GM18526 (cell line): ENCODE results near the gene FAF1.

Source experiments
- POLR2A ChIP-seq: IDR thresholded peaks from 3 replicates; pipeline ENCODE4 v1.6.1; 2011; ENCODE audit not compliant: insufficient read length; ENCODE audit errors: extremely low read depth

FAF1 gene

GRCh38 chr1:50502147-50502546 is 457.9 kb downstream of the FAF1 start:
- TF ChIP-seq POLR2A, result no peak

DNA sequence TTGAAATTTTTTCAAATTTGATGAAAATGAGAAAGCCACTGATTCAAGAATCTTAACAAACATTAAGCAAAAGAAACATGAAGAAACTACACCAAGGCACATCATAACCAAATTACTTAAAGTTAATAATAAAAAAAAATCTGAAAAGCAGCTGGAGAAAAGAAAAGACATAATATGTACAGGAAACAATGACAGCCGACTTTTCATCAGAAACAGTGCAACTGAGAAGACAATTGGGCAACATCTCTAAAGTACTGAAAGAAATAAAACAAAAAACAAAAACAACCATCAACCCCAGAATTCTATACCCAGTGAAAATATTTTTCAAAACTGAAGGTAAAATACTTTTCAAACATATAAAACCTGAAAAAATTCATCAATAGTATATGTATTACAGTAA is 463.1 kb downstream of the FAF1 start:
- TF ChIP-seq POLR2A, result no peak

GRCh38 chr1:50493710-50494109 is 466.4 kb downstream of the FAF1 start:
- no peak for TF ChIP-seq POLR2A

- TF ChIP-seq POLR2A, result no peak
Measured at GRCh38 chr1:50492142-50492541, 467.9 kb downstream of the FAF1 start.

- TF ChIP-seq POLR2A, result no peak
Measured at GRCh38 chr1:50491142-50491541, 468.9 kb downstream of the FAF1 start.

DNA sequence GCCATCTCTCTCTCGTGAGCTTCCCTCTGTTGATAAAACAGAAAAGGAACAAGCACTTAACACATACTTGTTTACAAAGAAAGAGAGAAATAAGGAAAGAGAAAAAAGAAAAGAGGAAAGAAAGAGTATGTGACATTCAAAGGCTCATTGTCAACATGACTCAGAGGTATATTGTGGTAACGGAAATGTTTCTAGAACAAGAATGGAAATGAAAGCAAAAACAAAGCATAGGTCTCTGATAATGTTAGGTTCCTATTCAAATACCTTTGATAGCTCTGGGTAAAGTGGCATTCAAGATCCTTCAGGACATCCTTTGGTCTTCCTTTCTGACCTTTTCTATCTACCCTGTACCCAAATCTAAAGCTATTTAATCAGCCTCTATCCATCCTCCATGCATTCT is 469.4 kb downstream of the FAF1 start:
- no peak for TF ChIP-seq POLR2A

DNA sequence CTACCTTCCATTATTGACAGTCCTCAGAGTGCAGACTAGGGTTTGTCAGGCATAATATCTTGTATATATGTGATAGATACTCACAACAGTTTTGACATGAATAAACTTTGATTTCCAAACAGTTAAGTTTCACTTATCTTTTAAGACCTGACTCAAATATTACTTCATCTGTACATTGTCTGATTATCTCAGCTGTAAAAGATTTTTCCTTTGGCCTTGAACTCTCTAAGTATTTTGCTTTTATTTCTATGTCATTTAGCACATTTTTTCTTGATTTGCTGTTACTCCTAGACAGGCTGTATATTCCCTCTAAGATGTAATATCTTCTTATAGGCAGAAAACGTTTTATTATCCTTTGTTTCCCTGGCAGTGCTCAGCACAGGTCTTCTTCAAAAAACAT is 471.2 kb downstream of the FAF1 start:
- no peak for TF ChIP-seq POLR2A

DNA sequence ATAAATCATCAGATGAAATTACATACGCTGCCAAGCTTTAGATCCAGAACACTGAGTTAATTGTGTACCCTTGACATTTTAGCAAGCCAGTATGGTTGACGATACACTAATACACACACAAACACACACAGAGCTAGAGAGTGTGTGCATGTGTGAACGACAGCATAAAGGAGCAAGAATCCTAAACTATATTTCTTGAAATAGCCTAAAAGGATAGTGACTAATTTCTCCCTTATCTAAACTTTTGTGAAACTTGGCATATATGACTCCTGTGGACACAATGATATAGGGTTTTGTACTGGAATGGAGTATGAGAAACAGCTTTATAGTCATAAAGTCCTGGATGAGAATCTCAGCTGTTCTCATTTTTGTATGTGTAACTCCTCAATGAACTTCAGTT is 471.7 kb downstream of the FAF1 start:
- TF ChIP-seq POLR2A, result no peak

DNA sequence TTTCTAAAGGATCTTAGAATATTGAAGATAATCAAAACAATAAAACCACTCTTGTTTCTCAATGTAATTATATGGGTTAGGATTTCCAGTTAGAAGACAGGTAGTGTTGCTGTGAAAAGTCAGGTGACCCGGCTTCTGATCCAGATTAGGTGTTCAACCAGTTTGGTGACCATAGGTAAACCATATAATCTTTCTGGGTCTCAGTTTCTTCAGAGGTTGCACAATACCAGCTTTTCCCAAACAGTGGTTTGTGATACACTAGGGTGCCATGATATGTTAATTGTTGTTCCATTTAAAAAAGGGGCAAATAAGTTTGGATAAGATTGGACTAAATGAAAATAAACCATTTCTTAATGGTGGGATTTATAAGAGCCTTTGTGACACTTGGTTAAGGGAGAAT is 472.3 kb downstream of the FAF1 start:
- TF ChIP-seq POLR2A, result no peak

DNA sequence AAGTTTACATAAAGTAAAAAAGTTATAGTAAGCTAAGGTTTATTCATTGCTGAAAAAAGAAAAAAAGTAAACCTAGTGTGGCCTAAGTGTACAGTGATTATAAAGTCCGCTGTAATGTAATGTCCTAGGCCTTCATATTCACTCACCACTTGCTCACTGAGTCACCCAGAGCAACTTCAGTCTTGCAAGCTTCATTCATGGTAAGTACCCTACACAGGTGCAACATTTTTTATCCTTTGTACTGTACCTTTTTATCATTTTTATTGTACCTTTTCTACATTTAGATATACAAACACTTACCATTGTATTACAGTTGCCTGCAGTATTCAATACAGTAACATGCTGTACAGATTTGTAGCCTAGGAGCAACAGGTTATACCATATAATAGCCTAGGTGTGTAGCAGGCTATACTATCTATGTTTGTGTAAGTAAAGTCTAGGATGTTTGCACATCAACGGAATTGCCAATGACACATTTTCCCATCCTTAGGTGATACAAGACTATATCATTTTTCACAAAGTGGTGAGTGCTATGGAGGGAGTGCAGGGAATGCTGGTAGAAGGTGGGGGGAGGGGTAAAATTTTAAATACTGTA is 478.8 kb downstream of the FAF1 start:
- no peak for TF ChIP-seq POLR2A

DNA sequence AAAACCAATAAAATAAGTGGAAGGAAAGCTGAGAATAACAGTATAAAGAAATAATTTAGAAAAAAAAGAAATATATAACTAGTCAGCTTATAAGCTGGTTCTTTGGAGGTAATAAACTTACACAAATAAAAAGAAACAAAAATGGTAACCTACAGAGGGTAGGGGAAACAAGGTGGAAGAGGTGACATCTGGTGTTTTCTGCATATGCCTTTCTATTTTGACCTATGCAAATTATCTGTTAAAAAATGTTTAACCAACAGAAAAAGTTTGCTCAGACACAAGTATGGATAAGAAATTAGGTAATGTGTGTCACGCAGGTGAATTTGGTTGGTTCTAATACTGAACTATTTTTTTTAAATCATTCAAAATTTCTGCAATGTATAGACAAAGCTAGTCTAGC is 483.3 kb downstream of the FAF1 start:
- no peak for TF ChIP-seq POLR2A

- no peak for TF ChIP-seq POLR2A
Measured at GRCh38 chr1:50474859-50475809, 484.9 kb downstream of the FAF1 start.

- TF ChIP-seq POLR2A, result no peak
Measured at GRCh38 chr1:50473513-50473912, 486.6 kb downstream of the FAF1 start.

DNA sequence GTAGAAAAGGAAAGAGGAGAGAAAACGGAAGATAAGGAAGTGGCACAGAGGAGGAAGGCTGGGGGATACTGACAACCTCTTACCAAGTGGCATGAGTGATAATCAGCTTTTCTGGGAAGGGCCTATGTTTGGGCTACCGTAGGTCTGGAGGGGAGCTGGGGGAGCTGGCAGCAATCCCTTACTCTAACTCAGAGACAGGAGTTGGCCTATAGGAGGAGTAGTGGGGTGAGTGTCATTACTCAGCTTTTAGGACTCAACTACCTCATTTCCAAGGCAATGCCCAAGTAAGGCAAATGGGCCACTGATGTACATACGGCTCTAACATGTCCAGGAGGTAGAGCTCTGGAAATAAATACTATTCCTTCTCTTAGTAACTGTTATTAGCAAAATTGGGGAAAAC is 488.1 kb downstream of the FAF1 start:
- no peak for TF ChIP-seq POLR2A

DNA sequence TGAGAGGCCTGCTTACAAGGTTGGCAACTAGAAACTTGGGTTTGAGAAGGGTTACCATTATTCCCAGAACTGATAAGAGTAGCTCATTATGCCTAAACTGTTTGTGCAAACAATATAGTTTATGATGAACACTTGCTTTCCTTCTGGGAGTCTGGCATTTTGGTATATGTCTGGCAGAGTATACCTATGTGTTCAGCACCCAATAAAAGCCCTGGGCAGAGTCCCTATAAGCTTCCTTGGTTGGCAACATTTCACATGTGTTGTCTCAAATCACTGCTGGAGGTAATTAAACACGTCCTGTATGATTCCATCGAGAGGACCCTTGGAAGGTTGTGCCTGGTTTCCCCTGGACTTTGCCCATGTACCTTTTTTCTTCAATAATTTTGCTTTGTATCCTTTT is 497.1 kb downstream of the FAF1 start:
- TF ChIP-seq POLR2A, result no peak

DNA sequence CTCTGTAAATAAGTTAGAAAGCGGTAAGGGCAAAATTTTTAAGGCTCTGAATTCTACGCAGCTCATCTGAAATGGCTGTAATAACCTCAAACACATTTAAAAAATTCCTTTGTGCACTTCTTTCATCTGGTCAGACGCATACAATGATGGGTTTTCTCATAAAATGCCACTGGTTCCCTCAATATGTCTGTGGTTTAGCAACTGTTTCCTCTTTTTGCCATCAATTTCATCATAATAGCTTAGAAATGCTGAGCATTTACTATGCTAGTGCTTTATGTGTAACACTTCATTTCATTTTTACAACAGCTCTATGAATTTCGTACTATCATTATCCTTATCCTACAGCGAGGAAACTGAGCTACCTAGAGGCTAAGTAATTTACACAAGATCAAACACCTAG is 501.6 kb downstream of the FAF1 start:
- no peak for TF ChIP-seq POLR2A

- no peak for TF ChIP-seq POLR2A
Measured at GRCh38 chr1:50454911-50455310, 505.2 kb downstream of the FAF1 start.

GRCh38 chr1:50453266-50453665 is 506.8 kb downstream of the FAF1 start:
- no peak for TF ChIP-seq POLR2A
